DOHH2 (cell line): ENCODE measurements around the gene ABCC8.

Experiments
- CTCF ChIP-seq: fragments of 200-600 bp; sonication (generic); IDR thresholded peaks from one replicate; pipeline ENCODE4 v1.5.1; 2014; ENCODE audit warnings: antibody characterized with exemption, mild to moderate bottlenecking, low read depth, low read length; ENCODE audit not compliant: poor library complexity, severe bottlenecking
- EZH2phosphoT487 ChIP-seq: fragments of 200-600 bp; sonication (generic); IDR thresholded peaks from 2 replicates; pipeline ENCODE4 v1.6.1; 2017; ENCODE audit warnings: borderline replicate concordance, mild to moderate bottlenecking, antibody characterized with exemption, low read length, moderate library complexity, mixed read lengths

GRCh38 chr11:17400048-17400775 lies 76.4 kb downstream of the ABCC8 start:
- no peak for TF ChIP-seq EZH2phosphoT487
- TF ChIP-seq CTCF, result no peak
